Panc1 (cell line): ENCODE data around the gene LRRC23. TPM values are rescaled to one million over a fixed set of nuclear protein-coding genes. Genes with fewer than 3 reads are reported as not detected.

Experiments used
- ATAC-seq: fragments of 200-7000 bp; cut with Tn5 transposase; 2 replicates; pipeline ENCODE4 v1.9.1; 2020; ENCODE audit warnings: mild to moderate bottlenecking, moderate library complexity
- BruUV-seq: library from RNA; stranded (reverse); fragments of 400-500 nt; replicated peaks from 2 replicates; lab custom pipeline; 2021; lab: Mats Ljungman, UMichigan
- CTCF ChIA-PET: fragments of 300-600 bp; sonication (Branson Sonifier 250); formaldehyde crosslinking; loops from one replicate; lab custom pipeline; 2022; ENCODE audit warnings: antibody characterized with exemption; lab: Charles Lee
- POLR2A ChIA-PET: fragments of 300-600 bp; sonication (Branson Sonifier 250); formaldehyde crosslinking; loops from one replicate; lab custom pipeline; 2022; ENCODE audit warnings: antibody characterized with exemption; lab: Charles Lee
- DNase-seq: peaks from one replicate; pipeline ENCODE4 v3.0.0-alpha.2; 2010; ENCODE audit warnings: low read depth, low spot score
- H3K27ac ChIP-seq: 2 replicates; pipeline ENCODE4 v1.5.1; 2011; ENCODE audit warnings: mild to moderate bottlenecking, low read length, inconsistent platforms
- H3K27me3 ChIP-seq: fragments of 200-500 bp; sonication (Bioruptor generic); 2 replicates; pipeline ENCODE4 v1.6.0; 2014; ENCODE audit warnings: low read length, inconsistent platforms; ENCODE audit not compliant: control insufficient read depth, insufficient read depth
- H3K36me3 ChIP-seq: fragments of 200-500 bp; sonication (Bioruptor generic); 2 replicates; pipeline ENCODE4 v1.5.1; 2014; ENCODE audit warnings: inconsistent platforms, mild to moderate bottlenecking, low read length, moderate library complexity; ENCODE audit not compliant: control insufficient read depth, insufficient read depth
- H3K4me1 ChIP-seq: 2 replicates; pipeline ENCODE4 v1.5.1; 2011; ENCODE audit warnings: inconsistent platforms, mild to moderate bottlenecking, low read length, moderate library complexity; ENCODE audit not compliant: control insufficient read depth, insufficient read depth
- H3K4me3 ChIP-seq, 2 experiments: 2 replicates each; pipeline ENCODE4 v1.5.1; 2011 to 2012; ENCODE audit warnings: low read depth in 2 of 2, low read length in 2 of 2, mild to moderate bottlenecking in 2 of 2, inconsistent platforms in 1 of 2, moderate library complexity in 1 of 2
- H3K9me3 ChIP-seq: fragments of 200-500 bp; sonication (Bioruptor generic); 2 replicates; pipeline ENCODE4 v1.5.1; 2014; ENCODE audit warnings: low read depth, mild to moderate bottlenecking, inconsistent platforms, low read length, moderate library complexity; ENCODE audit not compliant: control insufficient read depth, insufficient read depth
- POLR2AphosphoS5 ChIP-seq: IDR thresholded peaks from 2 replicates; pipeline ENCODE4 v1.6.1; 2012; ENCODE audit warnings: mild to moderate bottlenecking, low read depth, low read length, moderate library complexity
- SIN3A ChIP-seq: IDR thresholded peaks from 2 replicates; pipeline ENCODE4 v1.6.1; 2012; ENCODE audit warnings: low read depth, mild to moderate bottlenecking, low read length, moderate library complexity, borderline replicate concordance; ENCODE audit not compliant: insufficient read depth
- TCF7L2 ChIP-seq: IDR thresholded peaks from 2 replicates; pipeline ENCODE4 v1.6.1; 2011; ENCODE audit warnings: mild to moderate bottlenecking, low read depth, low read length, inconsistent platforms
- in situ Hi-C: cut with HindIII; loops from 2 replicates; pipeline ENCODE4 v1.10.0; 2016; ENCODE audit warnings: low sequenced_read_pairs, low pct_unique_long_range_greater_than_20kb
- intact Hi-C: fragments of 100-400 bp; cut with micrococcal nuclease; formaldehyde crosslinking; loops from one replicate; pipeline ENCODE4 v1.10.0; 2022; ENCODE audit not compliant: unreplicated experiment
- total RNA-seq: library from RNA; stranded (reverse); gene quantifications from one replicate; pipeline ENCODE4 v1.2.1, GENCODE V29; 2021; ENCODE audit not compliant: unreplicated experiment
- TF ChIP-seq, protein P1 (sequence below): fragments of 450-650 bp; IDR thresholded peaks from 2 replicates; pipeline ENCODE4 v1.5.1; 2017; ENCODE audit warnings: mild to moderate bottlenecking
- TF ChIP-seq, protein P2 (sequence below), 2 experiments: IDR thresholded peaks; 2 replicates each; pipeline ENCODE4 v1.6.1; 2011 to 2012; ENCODE audit warnings: low read depth in 2 of 2, control low read depth in 1 of 2, low read length in 1 of 2, mild to moderate bottlenecking in 1 of 2, moderate library complexity in 1 of 2; ENCODE audit not compliant: insufficient read depth in 1 of 2

LRRC23 gene
- total RNA-seq, 1 experiment from 2014 or later: 6.5 TPM

DNA sequence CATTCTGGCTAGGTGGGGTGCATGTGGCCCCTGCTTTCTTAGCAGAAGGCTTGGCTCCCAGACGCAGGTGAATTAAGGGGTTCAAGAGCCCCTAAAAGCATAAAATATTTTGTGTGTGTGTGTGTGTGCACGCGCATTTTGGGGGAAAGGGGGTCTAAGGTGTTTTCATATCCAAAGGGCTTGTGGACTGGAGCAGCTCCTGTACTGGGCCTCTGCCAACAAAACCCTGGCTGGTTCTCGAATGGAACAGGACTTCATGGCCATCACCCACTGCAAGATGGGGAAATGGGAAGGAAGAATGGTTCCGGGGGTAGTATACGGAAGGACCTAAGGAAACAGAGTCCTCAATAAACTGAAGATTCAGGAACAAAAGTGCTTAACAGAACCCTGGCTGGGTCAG is 19.2 kb downstream of the LRRC23 start:
- intact Hi-C loops (no loop called here), in situ Hi-C loops (no loop called here)

GRCh38 chr12:6925239-6925539 is 20.6 kb downstream of the LRRC23 start:
- ChIA-PET POLR2A (interaction anchor here (0.6 to 1.3 kb wide), 4 partner anchors 13 to 236 kb away, joined by 3 to 9 read pairs (median 4); partner anchors contain the start of genes C12orf57 and RNU7-1), CTCF (interaction anchor here (0.8 to 1.1 kb wide), 2 partner anchors 12 to 13 kb away, joined by 3 read pairs; no protein-coding TSS in a partner anchor)
- TF ChIP-seq TCF7L2: no peak
- TF ChIP-seq, protein P1, sequence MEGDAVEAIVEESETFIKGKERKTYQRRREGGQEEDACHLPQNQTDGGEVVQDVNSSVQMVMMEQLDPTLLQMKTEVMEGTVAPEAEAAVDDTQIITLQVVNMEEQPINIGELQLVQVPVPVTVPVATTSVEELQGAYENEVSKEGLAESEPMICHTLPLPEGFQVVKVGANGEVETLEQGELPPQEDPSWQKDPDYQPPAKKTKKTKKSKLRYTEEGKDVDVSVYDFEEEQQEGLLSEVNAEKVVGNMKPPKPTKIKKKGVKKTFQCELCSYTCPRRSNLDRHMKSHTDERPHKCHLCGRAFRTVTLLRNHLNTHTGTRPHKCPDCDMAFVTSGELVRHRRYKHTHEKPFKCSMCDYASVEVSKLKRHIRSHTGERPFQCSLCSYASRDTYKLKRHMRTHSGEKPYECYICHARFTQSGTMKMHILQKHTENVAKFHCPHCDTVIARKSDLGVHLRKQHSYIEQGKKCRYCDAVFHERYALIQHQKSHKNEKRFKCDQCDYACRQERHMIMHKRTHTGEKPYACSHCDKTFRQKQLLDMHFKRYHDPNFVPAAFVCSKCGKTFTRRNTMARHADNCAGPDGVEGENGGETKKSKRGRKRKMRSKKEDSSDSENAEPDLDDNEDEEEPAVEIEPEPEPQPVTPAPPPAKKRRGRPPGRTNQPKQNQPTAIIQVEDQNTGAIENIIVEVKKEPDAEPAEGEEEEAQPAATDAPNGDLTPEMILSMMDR: no peak
- TF ChIP-seq, protein P2, sequence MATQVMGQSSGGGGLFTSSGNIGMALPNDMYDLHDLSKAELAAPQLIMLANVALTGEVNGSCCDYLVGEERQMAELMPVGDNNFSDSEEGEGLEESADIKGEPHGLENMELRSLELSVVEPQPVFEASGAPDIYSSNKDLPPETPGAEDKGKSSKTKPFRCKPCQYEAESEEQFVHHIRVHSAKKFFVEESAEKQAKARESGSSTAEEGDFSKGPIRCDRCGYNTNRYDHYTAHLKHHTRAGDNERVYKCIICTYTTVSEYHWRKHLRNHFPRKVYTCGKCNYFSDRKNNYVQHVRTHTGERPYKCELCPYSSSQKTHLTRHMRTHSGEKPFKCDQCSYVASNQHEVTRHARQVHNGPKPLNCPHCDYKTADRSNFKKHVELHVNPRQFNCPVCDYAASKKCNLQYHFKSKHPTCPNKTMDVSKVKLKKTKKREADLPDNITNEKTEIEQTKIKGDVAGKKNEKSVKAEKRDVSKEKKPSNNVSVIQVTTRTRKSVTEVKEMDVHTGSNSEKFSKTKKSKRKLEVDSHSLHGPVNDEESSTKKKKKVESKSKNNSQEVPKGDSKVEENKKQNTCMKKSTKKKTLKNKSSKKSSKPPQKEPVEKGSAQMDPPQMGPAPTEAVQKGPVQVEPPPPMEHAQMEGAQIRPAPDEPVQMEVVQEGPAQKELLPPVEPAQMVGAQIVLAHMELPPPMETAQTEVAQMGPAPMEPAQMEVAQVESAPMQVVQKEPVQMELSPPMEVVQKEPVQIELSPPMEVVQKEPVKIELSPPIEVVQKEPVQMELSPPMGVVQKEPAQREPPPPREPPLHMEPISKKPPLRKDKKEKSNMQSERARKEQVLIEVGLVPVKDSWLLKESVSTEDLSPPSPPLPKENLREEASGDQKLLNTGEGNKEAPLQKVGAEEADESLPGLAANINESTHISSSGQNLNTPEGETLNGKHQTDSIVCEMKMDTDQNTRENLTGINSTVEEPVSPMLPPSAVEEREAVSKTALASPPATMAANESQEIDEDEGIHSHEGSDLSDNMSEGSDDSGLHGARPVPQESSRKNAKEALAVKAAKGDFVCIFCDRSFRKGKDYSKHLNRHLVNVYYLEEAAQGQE (IDR thresholded peaks at IDR 0.05; ENCODE audit: insufficient read depth in 1 of 2, low read depth in 2 of 2, low read length in 1 of 2): no peak
- no peak for TF ChIP-seq SIN3A
- no peak for TF ChIP-seq POLR2AphosphoS5
- no peaks in the 10 kb centered on the region; the same call in 1 of the 2 replicates for H3K36me3 ChIP-seq
- H3K27ac ChIP-seq: peak overlapping the region; percentile 96
- DNase-seq (no peak), ATAC-seq (peak; percentile 2; the same call in 1 of the 2 replicates)
- no TSS peak for BruUV-seq
- H3K27me3 ChIP-seq: no peaks in the 10 kb centered on the region
- in situ Hi-C loops: no loop called here
- H3K9me3 ChIP-seq: no peaks in the 10 kb centered on the region
- peaks cover 30% of the 10 kb centered on the region for H3K4me1 ChIP-seq
- intact Hi-C loops: no loop called here
- peak overlapping the region in 1 of 2 experiments; percentile 57; a peak in 2 of 4 replicates for H3K4me3 ChIP-seq

More for the DNA sequence above, 19.2 kb downstream of the LRRC23 start:
- no peak overlapping the region for H3K4me3 ChIP-seq
- TF ChIP-seq TCF7L2: no peak
- TF ChIP-seq, protein P1: no peak
- no peak for TF ChIP-seq POLR2AphosphoS5
- TF ChIP-seq, protein P2 (IDR thresholded peaks at IDR 0.05; ENCODE audit: insufficient read depth in 1 of 2, low read depth in 2 of 2, low read length in 1 of 2): no peak
- TF ChIP-seq SIN3A: no peak
- ChIA-PET CTCF (no interaction called here), POLR2A (interaction anchor here (0.5 kb wide), 1 partner anchor 17 kb away, joined by 9 read pairs; no protein-coding TSS in a partner anchor)
- H3K36me3 ChIP-seq: no peaks in the 10 kb centered on the region; the same call in 1 of the 2 replicates
- H3K27me3 ChIP-seq: no peaks in the 10 kb centered on the region
- H3K4me1 ChIP-seq: peaks cover 26% of the 10 kb centered on the region
- peak overlapping the region; percentile 96; the same call in 1 of the 2 replicates for H3K27ac ChIP-seq
- BruUV-seq: no TSS peak
- DNase-seq (no peak), ATAC-seq (no peak)
- no peaks in the 10 kb centered on the region for H3K9me3 ChIP-seq
